ENCODE results near the gene CNR2. TPM values are rescaled to one million over a fixed set of nuclear protein-coding genes. Genes with fewer than 3 reads are reported as not detected.

Gene CNR2
- polyA plus RNA-seq, 1 experiment = not detected

DNA sequence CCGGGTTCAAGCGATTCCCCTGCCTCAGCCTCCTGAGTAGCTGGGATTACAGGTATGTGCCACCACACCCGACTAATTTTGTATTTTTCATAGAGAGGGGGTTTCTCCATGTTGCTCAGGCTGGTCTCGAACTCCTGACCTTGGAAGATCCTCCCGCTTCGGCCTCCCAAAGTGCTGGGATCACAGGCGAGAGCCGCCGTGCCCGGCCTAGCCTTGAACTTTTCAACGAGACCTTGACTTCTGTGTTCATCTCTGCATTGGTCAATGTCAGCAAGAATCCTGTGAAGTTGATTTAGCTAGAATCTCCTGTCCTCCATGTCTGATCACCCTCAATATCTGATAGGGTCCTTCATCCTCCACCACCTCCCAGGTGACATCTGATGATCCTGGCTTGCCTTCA, 11.4 kb upstream of the CNR2 start:
- TF ChIP-seq, protein P1, sequence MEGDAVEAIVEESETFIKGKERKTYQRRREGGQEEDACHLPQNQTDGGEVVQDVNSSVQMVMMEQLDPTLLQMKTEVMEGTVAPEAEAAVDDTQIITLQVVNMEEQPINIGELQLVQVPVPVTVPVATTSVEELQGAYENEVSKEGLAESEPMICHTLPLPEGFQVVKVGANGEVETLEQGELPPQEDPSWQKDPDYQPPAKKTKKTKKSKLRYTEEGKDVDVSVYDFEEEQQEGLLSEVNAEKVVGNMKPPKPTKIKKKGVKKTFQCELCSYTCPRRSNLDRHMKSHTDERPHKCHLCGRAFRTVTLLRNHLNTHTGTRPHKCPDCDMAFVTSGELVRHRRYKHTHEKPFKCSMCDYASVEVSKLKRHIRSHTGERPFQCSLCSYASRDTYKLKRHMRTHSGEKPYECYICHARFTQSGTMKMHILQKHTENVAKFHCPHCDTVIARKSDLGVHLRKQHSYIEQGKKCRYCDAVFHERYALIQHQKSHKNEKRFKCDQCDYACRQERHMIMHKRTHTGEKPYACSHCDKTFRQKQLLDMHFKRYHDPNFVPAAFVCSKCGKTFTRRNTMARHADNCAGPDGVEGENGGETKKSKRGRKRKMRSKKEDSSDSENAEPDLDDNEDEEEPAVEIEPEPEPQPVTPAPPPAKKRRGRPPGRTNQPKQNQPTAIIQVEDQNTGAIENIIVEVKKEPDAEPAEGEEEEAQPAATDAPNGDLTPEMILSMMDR (IDR thresholded peaks at IDR 0.05; ENCODE audit: insufficient read depth, low read depth, low read length) = no peak
- ChIA-PET CTCF (interaction anchor here (0.8 to 1.7 kb wide), 4 partner anchors 56 to 153 kb away, joined by 3 to 9 read pairs (median 4); no protein-coding TSS in a partner anchor), POLR2A (no interaction called here)
- Histone ChIP-seq H3K36me3 (ENCODE audit: control insufficient read depth, insufficient read depth, low read length) (no peaks in the 10 kb centered on the region), H3K4me3 (ENCODE audit: low read depth, low read length) (no peak overlapping the region), H3K27me3 (ENCODE audit: control insufficient read depth, insufficient read depth, low read length) (peaks cover 1% of the 10 kb centered on the region; the same call in 1 of the 2 replicates)
- no peak for DNase-seq (ENCODE audit: low read depth)

DNA sequence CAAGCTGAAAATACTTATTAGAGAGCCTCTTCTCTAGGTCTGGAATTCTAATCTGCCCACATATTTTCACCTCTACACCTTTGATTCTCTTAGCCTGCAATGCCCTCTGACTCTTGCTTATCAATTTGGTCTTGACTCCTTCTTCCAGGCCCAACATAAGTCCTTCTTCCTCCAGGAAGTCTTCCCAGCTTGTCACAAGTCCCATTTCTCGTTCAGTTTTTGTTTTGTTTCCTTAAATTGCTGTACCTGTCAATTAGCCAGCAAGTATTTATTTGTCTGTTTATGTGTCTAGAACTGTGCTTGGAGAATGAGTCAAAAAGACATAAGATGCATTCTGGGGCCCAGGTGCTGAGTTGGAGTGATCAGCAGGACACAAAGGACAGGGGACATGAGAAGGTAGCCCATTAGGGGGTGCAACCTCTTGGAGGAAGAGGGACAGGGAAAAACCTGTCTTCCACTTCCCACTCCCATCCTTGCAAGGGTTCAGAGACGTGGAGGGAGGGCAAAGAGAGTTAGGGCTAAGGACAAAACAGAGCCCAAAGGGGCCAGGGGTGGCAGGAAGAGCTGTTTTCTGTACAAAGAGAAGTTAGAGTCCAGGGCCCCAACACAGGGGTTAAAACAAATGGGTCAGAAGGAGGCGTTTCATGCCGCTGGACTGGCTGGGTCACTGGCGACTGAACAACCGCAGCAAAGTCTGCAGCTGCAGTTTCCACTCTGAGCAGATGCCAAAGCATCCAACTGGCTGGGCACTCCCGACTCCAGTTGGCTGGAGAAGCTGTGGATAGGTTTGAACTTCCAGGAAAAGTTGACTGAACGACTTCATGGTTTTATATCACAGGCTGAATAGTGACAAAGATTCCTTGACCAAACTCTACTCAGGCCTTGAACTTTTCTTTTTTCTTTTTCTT, 10.7 kb upstream of the CNR2 start:
- peaks cover 1% of the 10 kb centered on the region; the same call in 1 of the 2 replicates for H3K27me3 ChIP-seq (ENCODE audit: control insufficient read depth, insufficient read depth, low read length)
- ChIA-PET POLR2A (interaction anchor here (0.5 kb wide), 1 partner anchor 521 kb away, joined by 3 read pairs; no protein-coding TSS in a partner anchor), CTCF (interaction anchor here (0.8 to 1.7 kb wide), 4 partner anchors 18 to 152 kb away, joined by 3 to 9 read pairs (median 3); no protein-coding TSS in a partner anchor)
- no peak overlapping the region for H3K4me3 ChIP-seq (ENCODE audit: low read depth, low read length)
- TF ChIP-seq, protein P1 (IDR thresholded peaks at IDR 0.05; ENCODE audit: insufficient read depth, low read depth, low read length) = no peak
- no peaks in the 10 kb centered on the region for H3K36me3 ChIP-seq (ENCODE audit: control insufficient read depth, insufficient read depth, low read length)
- no peak for DNase-seq (ENCODE audit: low read depth)

DNA sequence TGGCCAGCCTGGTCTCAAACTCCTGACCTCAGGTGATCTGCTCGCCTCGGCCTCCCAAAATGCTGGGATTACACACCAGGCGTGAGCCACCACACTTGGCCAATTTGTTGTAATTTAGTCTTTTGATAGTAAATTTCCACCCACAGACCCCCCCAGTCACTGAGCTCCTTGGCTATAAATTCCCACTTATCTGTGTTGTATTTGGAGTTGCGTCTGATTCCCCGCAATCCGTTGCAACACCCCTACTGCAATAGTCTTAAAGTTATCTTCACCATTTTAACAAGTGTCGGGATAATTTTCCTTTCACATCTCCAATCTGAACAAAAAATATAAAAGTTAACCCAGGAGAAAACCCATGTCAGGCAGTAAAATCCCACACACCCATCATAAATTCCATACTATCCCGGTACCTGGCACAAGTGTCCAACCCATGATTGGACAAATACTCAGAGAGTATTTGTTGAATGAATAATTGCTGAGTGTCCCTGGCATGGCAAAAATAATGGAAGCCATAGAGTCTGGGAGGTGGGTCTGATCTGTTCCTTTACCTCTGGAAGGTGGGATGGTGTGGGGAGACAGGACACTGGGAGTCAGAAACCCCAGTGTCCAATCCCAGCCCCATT, 9.3 kb upstream of the CNR2 start:
- no peaks in the 10 kb centered on the region for H3K27me3 ChIP-seq (ENCODE audit: control insufficient read depth, insufficient read depth, low read length)
- H3K36me3 ChIP-seq (ENCODE audit: control insufficient read depth, insufficient read depth, low read length) = no peaks in the 10 kb centered on the region
- TF ChIP-seq, protein P1 (IDR thresholded peaks at IDR 0.05; ENCODE audit: insufficient read depth, low read depth, low read length) = no peak
- no peak for DNase-seq (ENCODE audit: low read depth)
- ChIA-PET CTCF (interaction anchor here (0.9 kb wide), 1 partner anchor 16 kb away, joined by 3 read pairs; no protein-coding TSS in a partner anchor), POLR2A (no interaction called here)
- no peak overlapping the region for H3K4me3 ChIP-seq (ENCODE audit: low read depth, low read length)

DNA sequence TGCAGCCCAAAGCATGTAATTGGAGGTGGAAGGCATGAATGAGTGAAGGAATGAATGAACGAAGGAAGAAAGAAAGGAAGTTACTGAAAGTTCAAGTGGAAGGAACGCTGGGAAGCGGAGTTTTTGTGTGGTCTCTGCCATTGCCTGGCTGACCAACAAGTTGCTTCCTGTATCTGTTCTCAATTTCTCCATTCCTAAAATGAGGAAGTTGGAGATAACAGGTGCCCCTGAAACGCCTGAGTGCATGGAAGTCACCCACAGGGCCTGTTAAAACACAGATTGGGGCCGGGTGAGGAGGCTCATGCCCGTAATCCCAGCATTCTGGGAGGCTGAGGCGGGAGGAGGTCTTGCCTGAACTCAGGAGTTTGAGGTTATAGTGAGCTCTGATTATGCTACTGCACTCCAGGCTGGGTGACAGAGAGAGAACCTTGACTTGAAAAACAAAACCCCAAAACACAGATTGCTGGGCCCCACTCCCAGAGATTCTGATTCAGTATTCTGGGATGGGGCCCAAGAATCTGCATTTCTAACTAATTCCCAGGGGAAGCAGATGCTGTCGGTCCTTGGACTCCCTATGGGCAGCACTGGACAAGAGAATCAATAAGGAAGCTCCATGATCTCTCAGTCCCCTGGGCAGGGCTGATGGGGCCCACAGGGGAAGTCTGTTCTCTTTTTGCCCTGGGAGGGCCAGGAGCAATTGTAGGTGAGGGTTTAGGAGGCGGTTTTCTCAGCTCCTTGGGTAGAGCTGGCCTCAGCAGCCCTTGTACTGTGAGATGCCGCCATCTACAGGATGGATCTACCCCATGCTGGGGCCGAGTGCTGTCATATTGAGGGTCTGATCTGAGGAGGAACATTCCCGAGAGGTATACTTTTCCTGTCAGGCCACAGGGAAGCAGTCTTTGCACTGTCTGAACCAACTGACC, 3.3 kb upstream of the CNR2 start:
- ChIA-PET POLR2A (interaction anchor here (0.6 kb wide), 1 partner anchor 12 kb away, joined by 7 read pairs; no protein-coding TSS in a partner anchor), CTCF (interaction anchor here (0.6 to 2.9 kb wide), 19 partner anchors 10 to 420 kb away, joined by 3 to 24 read pairs (median 4); partner anchors contain the start of genes GALE and PITHD1)
- no peak for DNase-seq (ENCODE audit: low read depth)
- Histone ChIP-seq H3K36me3 (ENCODE audit: control insufficient read depth, insufficient read depth, low read length) (no peaks in the 10 kb centered on the region), H3K4me3 (ENCODE audit: low read depth, low read length) (no peak overlapping the region), H3K27me3 (ENCODE audit: control insufficient read depth, insufficient read depth, low read length) (0 out of 2 replicates have a peak, but pooled peaks cover 1% of the 10 kb centered on the region)
- TF ChIP-seq, protein P1 (IDR thresholded peaks at IDR 0.05; ENCODE audit: insufficient read depth, low read depth, low read length) = peak; percentile 72
